Measurements from ENCODE around the gene EPHA10. TPM values are rescaled to one million over a fixed set of nuclear protein-coding genes. Genes with fewer than 3 reads are reported as not detected.

EPHA10 gene
- total and polyA plus RNA-seq, 4 donors = 0.20 to 1.7 (median 0.26) TPM; not detected in 1

GRCh38 chr1:37718901-37719571 is 45.9 kb downstream of the EPHA10 start:
- H3K36me3 ChIP-seq (ENCODE audit: control insufficient read depth in 4 of 4, insufficient read depth in 4 of 4, low read length in 4 of 4) = no peaks in the 10 kb centered on the region
- peaks cover 0 to 3% (median 0%) of the 10 kb centered on the region in 4 donors for H3K9me3 ChIP-seq (ENCODE audit: control insufficient read depth in 4 of 4, insufficient read depth in 3 of 4, low read length in 3 of 4)
- TF ChIP-seq, protein P1, sequence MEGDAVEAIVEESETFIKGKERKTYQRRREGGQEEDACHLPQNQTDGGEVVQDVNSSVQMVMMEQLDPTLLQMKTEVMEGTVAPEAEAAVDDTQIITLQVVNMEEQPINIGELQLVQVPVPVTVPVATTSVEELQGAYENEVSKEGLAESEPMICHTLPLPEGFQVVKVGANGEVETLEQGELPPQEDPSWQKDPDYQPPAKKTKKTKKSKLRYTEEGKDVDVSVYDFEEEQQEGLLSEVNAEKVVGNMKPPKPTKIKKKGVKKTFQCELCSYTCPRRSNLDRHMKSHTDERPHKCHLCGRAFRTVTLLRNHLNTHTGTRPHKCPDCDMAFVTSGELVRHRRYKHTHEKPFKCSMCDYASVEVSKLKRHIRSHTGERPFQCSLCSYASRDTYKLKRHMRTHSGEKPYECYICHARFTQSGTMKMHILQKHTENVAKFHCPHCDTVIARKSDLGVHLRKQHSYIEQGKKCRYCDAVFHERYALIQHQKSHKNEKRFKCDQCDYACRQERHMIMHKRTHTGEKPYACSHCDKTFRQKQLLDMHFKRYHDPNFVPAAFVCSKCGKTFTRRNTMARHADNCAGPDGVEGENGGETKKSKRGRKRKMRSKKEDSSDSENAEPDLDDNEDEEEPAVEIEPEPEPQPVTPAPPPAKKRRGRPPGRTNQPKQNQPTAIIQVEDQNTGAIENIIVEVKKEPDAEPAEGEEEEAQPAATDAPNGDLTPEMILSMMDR (IDR thresholded peaks at IDR 0.05; ENCODE audit: control extremely low read depth, extremely low read depth) = no peak
- H3K4me1 ChIP-seq (ENCODE audit: control insufficient read depth in 5 of 5, insufficient read depth in 5 of 5, low read length in 5 of 5) = no peaks in the 10 kb centered on the region
- H3K9ac ChIP-seq (ENCODE audit: insufficient read depth in 1 of 2, low read length in 2 of 2) = no peak overlapping the region
- no peak overlapping the region for H3K27ac ChIP-seq (ENCODE audit: low read depth in 1 of 2, low read length in 1 of 2)
- DNase-seq = no peak
- WGBS, 2 donors = 87 to 90% methylated on average over 15 of the region's 15 CpGs
- ATAC-seq (ENCODE audit: insufficient read depth, low FRiP score) = no peak
- no peak overlapping the region for H3K4me3 ChIP-seq
- no peaks in the 10 kb centered on the region for H3K27me3 ChIP-seq (ENCODE audit: control insufficient read depth in 3 of 3, insufficient read depth in 3 of 3, low read length in 2 of 3)

- Histone ChIP-seq H3K27me3 (ENCODE audit: control insufficient read depth in 3 of 3, insufficient read depth in 3 of 3, low read length in 2 of 3) (no peaks in the 10 kb centered on the region), H3K4me1 (ENCODE audit: control insufficient read depth in 5 of 5, insufficient read depth in 5 of 5, low read length in 5 of 5) (no peaks in the 10 kb centered on the region), H3K27ac (ENCODE audit: low read depth in 1 of 2, low read length in 1 of 2) (no peak overlapping the region), H3K4me3 (no peak overlapping the region), H3K9ac (ENCODE audit: insufficient read depth in 1 of 2, low read length in 2 of 2) (no peak overlapping the region), H3K36me3 (ENCODE audit: control insufficient read depth in 4 of 4, insufficient read depth in 4 of 4, low read length in 4 of 4) (no peaks in the 10 kb centered on the region), H3K9me3 (ENCODE audit: control insufficient read depth in 4 of 4, insufficient read depth in 3 of 4, low read length in 3 of 4) (peaks cover 0 to 3% (median 0%) of the 10 kb centered on the region in 4 donors)
- DNase-seq = no peak
- ATAC-seq (ENCODE audit: insufficient read depth, low FRiP score) = no peak
- TF ChIP-seq, protein P1 (IDR thresholded peaks at IDR 0.05; ENCODE audit: control extremely low read depth, extremely low read depth) = no peak
- WGBS, 2 donors = 85 to 90% methylated on average over 26 of the region's 26 CpGs
These were observed 46.6 kb downstream of the EPHA10 start for GRCh38 chr1:37718181-37718900.

- DNase-seq (no peak), ATAC-seq (ENCODE audit: insufficient read depth, low FRiP score) (no peak)
- WGBS, 2 donors = 74 to 82% methylated on average over 6 of the region's 6 CpGs
These were observed 47.3 kb downstream of the EPHA10 start for GRCh38 chr1:37717631-37718030.

More at GRCh38 chr1:37717631-37718030, 47.3 kb downstream of the EPHA10 start:
- H3K4me1 ChIP-seq (ENCODE audit: control insufficient read depth in 5 of 5, insufficient read depth in 5 of 5, low read length in 5 of 5) = no peaks in the 10 kb centered on the region
- H3K27me3 ChIP-seq (ENCODE audit: control insufficient read depth in 3 of 3, insufficient read depth in 3 of 3, low read length in 2 of 3) = no peaks in the 10 kb centered on the region
- no peak overlapping the region for H3K4me3 ChIP-seq
- no peak overlapping the region for H3K27ac ChIP-seq (ENCODE audit: low read depth in 1 of 2, low read length in 1 of 2)
- TF ChIP-seq, protein P1 (IDR thresholded peaks at IDR 0.05; ENCODE audit: control extremely low read depth, extremely low read depth) = no peak
- no peaks in the 10 kb centered on the region for H3K36me3 ChIP-seq (ENCODE audit: control insufficient read depth in 4 of 4, insufficient read depth in 4 of 4, low read length in 4 of 4)
- H3K9me3 ChIP-seq (ENCODE audit: control insufficient read depth in 4 of 4, insufficient read depth in 3 of 4, low read length in 3 of 4) = peaks cover 0 to 3% (median 0%) of the 10 kb centered on the region in 4 donors
- H3K9ac ChIP-seq (ENCODE audit: insufficient read depth in 1 of 2, low read length in 2 of 2) = no peak overlapping the region

Data from lung (tissue), 12 donors.